Activated T-cell treated with anti-CD3 and anti-CD28 coated beads, Interleukin-2, amount 50 U/mL, for 24 hours (primary cell): ENCODE results near the gene LCE7A.

Experiments used
- DNase-seq: peaks from one replicate; pipeline ENCODE4 v3.0.0-alpha.2; 2020
- H3K27ac Mint-ChIP-seq: 2 replicates; pipeline ENCODE4 v1.8.0; 2020; ENCODE audit warnings: mild to moderate bottlenecking, mixed read lengths
- H3K27me3 Mint-ChIP-seq: 2 replicates; pipeline ENCODE4 v1.8.0; 2020; ENCODE audit warnings: mixed read lengths
- H3K36me3 Mint-ChIP-seq: 2 replicates; pipeline ENCODE4 v1.8.0; 2020; ENCODE audit warnings: low read depth, mixed read lengths
- H3K4me1 Mint-ChIP-seq: 2 replicates; pipeline ENCODE4 v1.8.0; 2020; ENCODE audit warnings: low read depth, mixed read lengths
- H3K4me3 Mint-ChIP-seq: 2 replicates; pipeline ENCODE4 v1.8.0; 2020; ENCODE audit warnings: mild to moderate bottlenecking, moderate library complexity, mixed read lengths
- H3K9me3 Mint-ChIP-seq: 2 replicates; pipeline ENCODE4 v1.8.0; 2020; ENCODE audit warnings: mixed read lengths

LCE7A gene

GRCh38 chr1:152888126-152888525, 28.3 kb downstream of the LCE7A start:
- Mint-ChIP-seq H3K27ac (no peak overlapping the region), H3K4me3 (no peak overlapping the region), H3K36me3 (no peaks in the 10 kb centered on the region), H3K9me3 (no peaks in the 10 kb centered on the region), H3K4me1 (no peaks in the 10 kb centered on the region), H3K27me3 (peaks cover 18% of the 10 kb centered on the region)
- DNase-seq, result no peak

DNA sequence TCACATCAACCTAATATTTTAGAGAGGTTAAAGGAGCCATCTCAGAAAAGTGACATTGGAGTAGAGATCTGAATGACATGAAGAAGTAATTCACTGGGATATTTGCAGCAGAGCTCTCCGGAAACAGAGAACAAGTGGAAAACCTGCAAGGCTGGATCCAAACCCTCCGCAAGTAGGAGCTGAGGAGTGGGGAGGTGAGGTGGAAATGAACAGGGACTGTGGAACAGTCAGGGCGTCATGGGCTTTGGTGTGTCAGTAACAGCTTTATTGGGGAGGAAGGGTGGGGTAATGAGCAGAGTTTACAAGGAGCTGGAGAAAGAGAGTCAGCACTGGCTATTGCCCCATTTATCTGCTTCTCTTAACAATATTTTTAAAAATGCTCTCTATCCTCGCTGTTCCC, 39.2 kb downstream of the LCE7A start:
- Mint-ChIP-seq H3K27ac (no peak overlapping the region), H3K4me1 (no peaks in the 10 kb centered on the region), H3K4me3 (no peak overlapping the region), H3K27me3 (peaks cover 40% of the 10 kb centered on the region), H3K9me3 (no peaks in the 10 kb centered on the region), H3K36me3 (no peaks in the 10 kb centered on the region)
- DNase-seq, result no peak

GRCh38 chr1:152899883-152900282, 40.1 kb downstream of the LCE7A start:
- DNase-seq, result no peak
- Mint-ChIP-seq H3K4me3 (no peak overlapping the region), H3K27me3 (peaks cover 38% of the 10 kb centered on the region), H3K36me3 (no peaks in the 10 kb centered on the region), H3K9me3 (no peaks in the 10 kb centered on the region), H3K27ac (no peak overlapping the region), H3K4me1 (no peaks in the 10 kb centered on the region)

DNA sequence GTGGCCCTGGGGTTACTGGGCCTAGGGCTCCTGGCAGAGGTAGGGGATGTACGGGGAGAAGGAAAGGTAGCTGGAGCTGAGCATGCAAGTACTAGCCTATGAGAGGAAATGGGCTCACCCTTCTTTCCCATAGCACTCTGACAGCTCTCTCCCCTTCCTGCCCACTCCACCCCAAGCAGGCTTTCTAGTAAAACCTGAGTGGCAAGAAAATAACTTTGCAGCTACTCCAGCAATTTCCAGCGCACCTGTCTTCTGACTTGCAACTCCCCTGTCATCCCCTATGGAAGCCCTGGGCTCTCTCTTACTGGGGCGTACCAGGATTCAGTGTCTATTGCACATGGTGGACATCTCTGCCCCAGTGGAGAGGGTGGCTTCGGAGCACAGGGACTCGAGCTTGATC, 41.8 kb downstream of the LCE7A start:
- H3K4me1 Mint-ChIP-seq, result no peaks in the 10 kb centered on the region
- peaks cover 50% of the 10 kb centered on the region for H3K27me3 Mint-ChIP-seq
- H3K27ac Mint-ChIP-seq, result no peak overlapping the region
- H3K9me3 Mint-ChIP-seq, result no peaks in the 10 kb centered on the region
- DNase-seq, result no peak
- no peak overlapping the region for H3K4me3 Mint-ChIP-seq
- no peaks in the 10 kb centered on the region for H3K36me3 Mint-ChIP-seq

DNA sequence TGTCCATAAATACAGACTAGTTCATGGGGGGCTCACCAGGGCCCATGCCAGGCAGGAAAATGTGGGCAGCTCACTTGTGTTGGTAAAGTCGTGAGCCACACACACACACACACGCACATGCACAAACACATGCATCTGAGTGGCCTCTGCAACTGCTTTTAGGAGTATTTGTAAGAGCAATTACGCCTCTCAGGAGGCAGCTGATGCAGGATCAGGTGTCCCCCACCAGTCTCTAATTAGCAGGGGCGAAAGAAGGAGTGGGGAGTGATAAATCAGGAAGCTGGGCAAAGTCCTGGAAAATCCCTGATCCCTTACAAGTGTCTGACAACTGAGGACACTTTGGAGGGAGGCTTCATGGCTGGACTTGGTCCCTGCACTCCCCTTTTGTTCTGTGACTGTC, 42.8 kb downstream of the LCE7A start:
- H3K36me3 Mint-ChIP-seq, result no peaks in the 10 kb centered on the region
- H3K27me3 Mint-ChIP-seq, result peaks cover 46% of the 10 kb centered on the region
- no peaks in the 10 kb centered on the region for H3K9me3 Mint-ChIP-seq

GRCh38 chr1:152904688-152905440, 45.1 kb downstream of the LCE7A start:
- Mint-ChIP-seq H3K4me3 (no peak overlapping the region), H3K27ac (no peak overlapping the region), H3K4me1 (peaks cover 9% of the 10 kb centered on the region), H3K9me3 (no peaks in the 10 kb centered on the region), H3K27me3 (peaks cover 61% of the 10 kb centered on the region), H3K36me3 (no peaks in the 10 kb centered on the region)
- DNase-seq, result no peak

More for the DNA sequence above, 42.8 kb downstream of the LCE7A start:
- Mint-ChIP-seq H3K4me1 (peaks cover 3% of the 10 kb centered on the region), H3K4me3 (no peak overlapping the region), H3K27ac (no peak overlapping the region)
- DNase-seq, result no peak

- no peaks in the 10 kb centered on the region for H3K9me3 Mint-ChIP-seq
Measured at GRCh38 chr1:152906023-152906565, 46.3 kb downstream of the LCE7A start.

DNA sequence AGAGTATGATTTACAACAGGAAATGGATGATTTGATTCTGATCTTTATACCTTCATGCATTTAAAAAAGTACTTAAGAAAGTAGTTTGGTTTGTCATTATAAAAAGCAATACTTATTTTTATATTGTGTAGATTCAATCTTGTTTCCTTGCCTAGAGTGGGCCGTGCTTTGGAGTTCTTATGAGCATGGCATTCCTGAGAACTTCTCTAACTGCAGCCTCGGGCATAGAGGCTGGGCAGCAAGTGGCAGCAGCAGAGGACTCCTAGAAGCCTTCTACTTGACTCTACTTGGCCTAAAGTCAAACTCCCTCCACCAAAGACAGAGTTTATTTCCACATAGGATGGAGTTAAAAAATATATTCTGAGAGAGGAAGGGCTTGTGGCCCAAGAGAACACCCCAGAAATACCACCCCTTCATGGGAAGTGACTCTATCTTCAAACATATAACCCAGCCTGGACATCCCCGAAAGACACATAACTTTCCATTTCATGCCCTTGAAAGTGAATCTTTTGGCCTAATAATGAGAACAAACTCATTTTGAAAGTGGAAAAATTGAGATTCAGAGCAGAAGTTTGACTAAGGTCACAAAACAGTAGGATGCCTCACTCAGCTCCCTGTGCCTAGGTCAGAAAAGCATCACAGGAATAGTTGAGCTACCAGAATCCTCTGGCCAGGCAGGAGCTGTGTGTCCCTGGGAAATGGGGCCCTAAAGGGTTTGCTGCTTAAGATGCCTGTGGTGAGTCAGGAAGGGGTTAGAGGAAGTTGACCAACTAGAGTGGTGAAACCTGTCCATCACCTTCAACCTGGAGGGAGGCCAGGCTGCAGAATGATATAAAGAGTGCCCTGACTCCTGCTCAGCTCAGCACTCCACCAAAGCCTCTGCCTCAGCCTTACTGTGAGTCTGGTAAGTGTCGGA, 48.1 kb downstream of the LCE7A start, which contains the start of gene IVL:
TSS of gene IVL (plus strand) at position 861 of the 916 bp plus-strand sequence. CDS start 1,252 bp downstream, outside the sequence.
- H3K9me3 Mint-ChIP-seq, result no peaks in the 10 kb centered on the region
- no peak for DNase-seq
- H3K27ac Mint-ChIP-seq, result peak within 1 kb of the TSS; percentile 74
- H3K4me3 Mint-ChIP-seq, result no peak within 1 kb of the TSS
- H3K27me3 Mint-ChIP-seq, result peaks cover 63% of the 10 kb centered on the region
- H3K36me3 Mint-ChIP-seq, result no peaks in the 10 kb centered on the region
- peaks cover 9% of the 10 kb centered on the region for H3K4me1 Mint-ChIP-seq

More at GRCh38 chr1:152906023-152906565, 46.3 kb downstream of the LCE7A start:
- H3K4me3 Mint-ChIP-seq, result no peak overlapping the region
- H3K27me3 Mint-ChIP-seq, result peaks cover 54% of the 10 kb centered on the region
- no peak overlapping the region for H3K27ac Mint-ChIP-seq
- DNase-seq, result no peak
- H3K4me1 Mint-ChIP-seq, result peaks cover 9% of the 10 kb centered on the region
- H3K36me3 Mint-ChIP-seq, result no peaks in the 10 kb centered on the region

GRCh38 chr1:152909206-152909605, 49.4 kb downstream of the LCE7A start:
- no peaks in the 10 kb centered on the region for H3K9me3 Mint-ChIP-seq
- H3K27ac Mint-ChIP-seq, result no peak overlapping the region
- no peaks in the 10 kb centered on the region for H3K36me3 Mint-ChIP-seq
- no peak overlapping the region for H3K4me3 Mint-ChIP-seq
- H3K4me1 Mint-ChIP-seq, result peaks cover 9% of the 10 kb centered on the region
- H3K27me3 Mint-ChIP-seq, result peaks cover 65% of the 10 kb centered on the region
- DNase-seq, result no peak
